DOHH2 (cell line): ENCODE data around the gene EME2.

ENCODE experiments used
- H3F3A ChIP-seq: fragments of 200-600 bp; sonication (generic), shearing (Covaris generic); 2 replicates; pipeline ENCODE4 v1.6.0; 2016; ENCODE audit warnings: antibody characterized with exemption, mild to moderate bottlenecking; ENCODE audit not compliant: control insufficient read depth, insufficient read depth
- H3K27ac ChIP-seq: fragments of 200-600 bp; sonication (generic); 2 replicates; pipeline ENCODE4 v1.5.1; 2014; ENCODE audit warnings: low read depth, mild to moderate bottlenecking, low read length, moderate library complexity
- H3K27me3 ChIP-seq: fragments of 200-600 bp; sonication (generic); 2 replicates; pipeline ENCODE4 v1.6.1; 2014; ENCODE audit warnings: mild to moderate bottlenecking, low read length, mixed read lengths; ENCODE audit not compliant: control insufficient read depth
- H3K36me3 ChIP-seq: fragments of 200-600 bp; sonication (generic); 2 replicates; pipeline ENCODE4 v1.6.1; 2014; ENCODE audit warnings: mild to moderate bottlenecking, low read length, moderate library complexity, mixed read lengths; ENCODE audit not compliant: control insufficient read depth
- H3K4me1 ChIP-seq: fragments of 200-600 bp; sonication (generic); 2 replicates; pipeline ENCODE4 v1.6.1; 2014; ENCODE audit warnings: mild to moderate bottlenecking, low read length, mixed read lengths; ENCODE audit not compliant: control insufficient read depth
- H3K4me2 ChIP-seq: fragments of 200-600 bp; sonication (generic); 2 replicates; pipeline ENCODE4 v1.6.0; 2014; ENCODE audit warnings: mild to moderate bottlenecking, low read length, moderate library complexity
- H3K4me3 ChIP-seq: fragments of 200-600 bp; sonication (generic); 2 replicates; pipeline ENCODE4 v1.5.1; 2014; ENCODE audit warnings: mild to moderate bottlenecking, low read length, mixed read lengths
- H3K79me2 ChIP-seq: fragments of 200-600 bp; sonication (generic); 2 replicates; pipeline ENCODE4 v1.6.1; 2014; ENCODE audit warnings: mild to moderate bottlenecking, low read length, mixed read lengths; ENCODE audit not compliant: control insufficient read depth
- H3K9me2 ChIP-seq: fragments of 200-600 bp; sonication (generic); replicated peaks from 2 replicates; pipeline ENCODE4 v1.6.1; 2014; ENCODE audit warnings: mild to moderate bottlenecking, low read length, mixed read lengths; ENCODE audit not compliant: control insufficient read depth
- H3K9me3 ChIP-seq: fragments of 200-600 bp; sonication (generic); 2 replicates; pipeline ENCODE4 v1.6.1; 2014; ENCODE audit warnings: antibody characterized with exemption, low read length, mixed read lengths; ENCODE audit not compliant: control insufficient read depth, insufficient read depth
- H4K20me1 ChIP-seq: fragments of 200-600 bp; sonication (generic); 2 replicates; pipeline ENCODE4 v1.6.0; 2014; ENCODE audit warnings: low read depth, mild to moderate bottlenecking, antibody characterized with exemption, low read length, moderate library complexity; ENCODE audit not compliant: control insufficient read depth, insufficient read depth
- CTCF ChIP-seq: fragments of 200-600 bp; sonication (generic); IDR thresholded peaks from one replicate; pipeline ENCODE4 v1.5.1; 2014; ENCODE audit warnings: antibody characterized with exemption, mild to moderate bottlenecking, low read depth, low read length; ENCODE audit not compliant: poor library complexity, severe bottlenecking
- EZH2phosphoT487 ChIP-seq: fragments of 200-600 bp; sonication (generic); IDR thresholded peaks from 2 replicates; pipeline ENCODE4 v1.6.1; 2017; ENCODE audit warnings: borderline replicate concordance, mild to moderate bottlenecking, antibody characterized with exemption, low read length, moderate library complexity, mixed read lengths

Gene EME2

GRCh38 chr16:1764971-1765370 lies 7.6 kb upstream of the EME2 start:
- Histone ChIP-seq H3K9me2 (no peaks in the 10 kb centered on the region), H3F3A (peaks cover 4% of the 10 kb centered on the region), H3K27ac (no peak overlapping the region), H3K9me3 (no peaks in the 10 kb centered on the region), H3K4me3 (no peak overlapping the region), H3K27me3 (no peaks in the 10 kb centered on the region), H3K36me3 (peaks cover 89% of the 10 kb centered on the region), H3K79me2 (no peaks in the 10 kb centered on the region; the same call in 1 of the 2 replicates), H3K4me2 (no peak overlapping the region), H4K20me1 (no peaks in the 10 kb centered on the region), H3K4me1 (peaks cover 2% of the 10 kb centered on the region)
- TF ChIP-seq EZH2phosphoT487, result no peak
- TF ChIP-seq CTCF, result no peak

DNA sequence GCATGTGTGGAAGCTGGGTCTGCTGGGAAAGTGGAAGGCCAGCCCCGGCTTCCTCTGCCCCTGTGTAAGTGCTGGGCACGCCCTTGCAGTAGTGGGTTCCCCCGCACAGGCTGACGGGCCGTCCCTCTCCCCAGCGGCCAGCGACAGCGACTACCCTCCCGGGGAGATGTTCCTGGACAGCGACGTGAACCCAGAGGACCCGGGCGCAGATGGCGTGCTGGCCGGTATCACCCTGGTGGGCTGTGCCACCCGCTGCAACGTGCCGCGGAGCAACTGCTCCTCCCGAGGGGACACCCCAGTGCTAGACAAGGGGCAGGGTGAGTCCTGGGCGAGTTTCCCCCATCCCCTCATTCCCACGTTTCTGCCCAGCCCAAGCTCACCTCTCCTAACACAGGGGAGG lies 6.8 kb upstream of the EME2 start:
- Histone ChIP-seq H3K4me2 (no peak overlapping the region), H3K4me1 (peaks cover 10% of the 10 kb centered on the region), H3K27ac (no peak overlapping the region), H3K4me3 (no peak overlapping the region), H3K9me3 (no peaks in the 10 kb centered on the region), H4K20me1 (no peaks in the 10 kb centered on the region), H3K27me3 (no peaks in the 10 kb centered on the region), H3F3A (peaks cover 10% of the 10 kb centered on the region), H3K36me3 (peaks cover 87% of the 10 kb centered on the region), H3K9me2 (no peaks in the 10 kb centered on the region), H3K79me2 (peaks cover 6% of the 10 kb centered on the region)
- TF ChIP-seq EZH2phosphoT487 (no peak), CTCF (no peak)

- peaks cover 10% of the 10 kb centered on the region for H3K4me1 ChIP-seq
- no peaks in the 10 kb centered on the region for H3K9me2 ChIP-seq
- H3K4me2 ChIP-seq, result no peak overlapping the region
- no peak overlapping the region for H3K27ac ChIP-seq
- no peaks in the 10 kb centered on the region for H4K20me1 ChIP-seq
- H3K36me3 ChIP-seq, result peaks cover 88% of the 10 kb centered on the region
- H3K4me3 ChIP-seq, result no peak overlapping the region
- TF ChIP-seq CTCF (no peak), EZH2phosphoT487 (no peak)
- H3K9me3 ChIP-seq, result no peaks in the 10 kb centered on the region
- no peaks in the 10 kb centered on the region for H3K27me3 ChIP-seq
- peaks cover 10% of the 10 kb centered on the region for H3K79me2 ChIP-seq
- H3F3A ChIP-seq, result peaks cover 10% of the 10 kb centered on the region
Observed at GRCh38 chr16:1766231-1766630, 6.4 kb upstream of the EME2 start.

GRCh38 chr16:1766701-1767100 lies 5.9 kb upstream of the EME2 start:
- H3F3A ChIP-seq, result peaks cover 10% of the 10 kb centered on the region
- no peaks in the 10 kb centered on the region for H3K9me3 ChIP-seq
- TF ChIP-seq EZH2phosphoT487 (no peak), CTCF (no peak)
- H3K79me2 ChIP-seq, result peaks cover 14% of the 10 kb centered on the region
- H3K4me3 ChIP-seq, result no peak overlapping the region
- H3K4me2 ChIP-seq, result no peak overlapping the region
- no peaks in the 10 kb centered on the region for H3K9me2 ChIP-seq
- H4K20me1 ChIP-seq, result no peaks in the 10 kb centered on the region
- no peaks in the 10 kb centered on the region for H3K27me3 ChIP-seq
- H3K36me3 ChIP-seq, result peaks cover 88% of the 10 kb centered on the region
- no peak overlapping the region for H3K27ac ChIP-seq
- peaks cover 10% of the 10 kb centered on the region for H3K4me1 ChIP-seq
